ENCODE results near the gene HCST. TPM values are rescaled to one million over a fixed set of nuclear protein-coding genes. Genes with fewer than 3 reads are reported as not detected.

Gene HCST
- polyA plus RNA-seq, 3 donors from 2014 or later = 1,885 to 2,801 (median 2,654) TPM

DNA sequence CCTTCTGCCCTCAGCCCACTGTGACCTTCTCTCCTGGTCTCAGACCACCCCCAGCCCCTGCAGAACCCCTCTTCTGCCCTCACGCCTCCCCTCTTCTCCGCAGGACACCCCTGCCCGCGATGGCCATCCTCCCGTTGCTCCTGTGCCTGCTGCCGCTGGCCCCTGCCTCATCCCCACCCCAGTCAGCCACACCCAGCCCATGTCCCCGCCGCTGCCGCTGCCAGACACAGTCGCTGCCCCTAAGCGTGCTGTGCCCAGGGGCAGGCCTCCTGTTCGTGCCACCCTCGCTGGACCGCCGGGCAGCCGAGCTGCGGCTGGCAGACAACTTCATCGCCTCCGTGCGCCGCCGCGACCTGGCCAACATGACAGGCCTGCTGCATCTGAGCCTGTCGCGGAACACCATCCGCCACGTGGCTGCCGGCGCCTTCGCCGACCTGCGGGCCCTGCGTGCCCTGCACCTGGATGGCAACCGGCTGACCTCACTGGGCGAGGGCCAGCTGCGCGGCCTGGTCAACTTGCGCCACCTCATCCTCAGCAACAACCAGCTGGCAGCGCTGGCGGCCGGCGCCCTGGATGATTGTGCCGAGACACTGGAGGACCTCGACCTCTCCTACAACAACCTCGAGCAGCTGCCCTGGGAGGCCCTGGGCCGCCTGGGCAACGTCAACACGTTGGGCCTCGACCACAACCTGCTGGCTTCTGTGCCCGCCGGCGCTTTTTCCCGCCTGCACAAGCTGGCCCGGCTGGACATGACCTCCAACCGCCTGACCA is 37.2 kb downstream of the HCST start:
- Mint-ChIP-seq H3K4me3 (peak overlapping the region in 1 of 5 donors; percentile 24), H3K27me3 (ENCODE audit: low read depth in 3 of 3) (peaks cover 3 to 13% (median 5%) of the 10 kb centered on the region in 3 donors)
- DNase-seq = no peak

DNA sequence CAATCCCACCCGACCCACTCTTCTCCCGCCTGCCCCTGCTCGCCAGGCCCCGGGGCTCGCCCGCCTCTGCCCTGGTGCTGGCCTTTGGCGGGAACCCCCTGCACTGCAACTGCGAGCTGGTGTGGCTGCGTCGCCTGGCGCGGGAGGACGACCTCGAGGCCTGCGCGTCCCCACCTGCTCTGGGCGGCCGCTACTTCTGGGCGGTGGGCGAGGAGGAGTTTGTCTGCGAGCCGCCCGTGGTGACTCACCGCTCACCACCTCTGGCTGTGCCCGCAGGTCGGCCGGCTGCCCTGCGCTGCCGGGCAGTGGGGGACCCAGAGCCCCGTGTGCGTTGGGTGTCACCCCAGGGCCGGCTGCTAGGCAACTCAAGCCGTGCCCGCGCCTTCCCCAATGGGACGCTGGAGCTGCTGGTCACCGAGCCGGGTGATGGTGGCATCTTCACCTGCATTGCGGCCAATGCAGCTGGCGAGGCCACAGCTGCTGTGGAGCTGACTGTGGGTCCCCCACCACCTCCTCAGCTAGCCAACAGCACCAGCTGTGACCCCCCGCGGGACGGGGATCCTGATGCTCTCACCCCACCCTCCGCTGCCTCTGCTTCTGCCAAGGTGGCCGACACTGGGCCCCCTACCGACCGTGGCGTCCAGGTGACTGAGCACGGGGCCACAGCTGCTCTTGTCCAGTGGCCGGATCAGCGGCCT is 37.9 kb downstream of the HCST start:
- H3K36me3 Mint-ChIP-seq = peaks cover 0 to 8% (median 7%) of the 10 kb centered on the region in 3 donors
- no peak for DNase-seq
- H3K27ac Mint-ChIP-seq = no peak overlapping the region
- H3K27me3 Mint-ChIP-seq (ENCODE audit: low read depth in 3 of 3) = peaks cover 3 to 13% (median 5%) of the 10 kb centered on the region in 3 donors
- H3K9me3 Mint-ChIP-seq = no peaks in the 10 kb centered on the region
- no peak overlapping the region for H3K4me3 Mint-ChIP-seq
- H3K4me1 Mint-ChIP-seq = peaks cover 23% of the 10 kb centered on the region in 2 donors

More for the DNA sequence above, 37.2 kb downstream of the HCST start:
- peaks cover 0 to 8% (median 7%) of the 10 kb centered on the region in 3 donors for H3K36me3 Mint-ChIP-seq
- H3K4me1 Mint-ChIP-seq = peaks cover 23% of the 10 kb centered on the region in 2 donors
- no peak overlapping the region for H3K27ac Mint-ChIP-seq
- no peaks in the 10 kb centered on the region for H3K9me3 Mint-ChIP-seq

DNA sequence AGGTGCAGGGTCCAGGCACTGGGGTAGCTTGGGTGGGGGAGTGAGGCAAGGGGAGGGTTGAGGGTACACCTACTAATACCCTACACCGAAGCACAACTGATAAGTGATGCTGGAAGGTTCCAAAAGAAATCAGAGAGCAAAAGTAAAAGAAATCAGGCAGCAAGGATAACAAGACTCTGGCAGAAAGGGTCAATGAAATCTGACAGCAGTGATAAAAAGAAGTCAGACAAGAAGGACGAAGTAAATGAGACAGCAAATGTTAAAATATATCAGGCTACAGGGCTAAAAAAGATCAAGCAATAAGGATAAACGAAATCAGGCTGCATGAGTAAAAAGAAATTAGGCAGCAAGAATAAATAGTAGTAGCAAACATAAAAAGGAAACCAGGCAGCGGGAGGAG is 38.5 kb downstream of the HCST start:
- Mint-ChIP-seq H3K4me3 (no peak overlapping the region), H3K27ac (peak overlapping the region in 1 of 6 donors; percentile 20), H3K9me3 (no peaks in the 10 kb centered on the region), H3K36me3 (peaks cover 0 to 8% (median 7%) of the 10 kb centered on the region in 3 donors), H3K4me1 (peaks cover 21% of the 10 kb centered on the region in 2 donors), H3K27me3 (ENCODE audit: low read depth in 3 of 3) (peaks cover 3 to 13% (median 7%) of the 10 kb centered on the region in 3 donors)
- DNase-seq = no peak

DNA sequence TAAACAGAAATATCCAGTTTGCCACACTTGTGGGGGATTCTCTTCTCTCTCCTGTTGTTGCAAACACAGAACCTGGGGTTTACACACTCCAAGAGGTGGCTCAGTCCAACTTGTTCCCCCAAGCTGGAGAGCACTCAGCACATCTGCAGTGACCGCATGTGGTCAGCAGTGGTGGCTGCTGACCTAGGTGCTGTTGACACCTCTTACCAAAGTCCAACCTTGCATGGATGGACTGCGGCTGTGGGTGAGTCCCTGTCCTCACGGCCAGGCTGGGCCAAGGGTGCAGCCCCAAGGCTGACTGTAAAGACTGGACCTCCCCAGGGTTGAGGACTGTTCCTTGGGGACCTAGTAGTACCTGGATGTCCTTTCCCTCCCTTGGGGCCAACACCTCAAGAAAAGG is 39.9 kb downstream of the HCST start:
- DNase-seq = no peak
- H3K9me3 Mint-ChIP-seq = no peaks in the 10 kb centered on the region
- H3K4me3 Mint-ChIP-seq = no peak overlapping the region
- H3K36me3 Mint-ChIP-seq = peaks cover 0 to 8% (median 7%) of the 10 kb centered on the region in 3 donors
- no peak overlapping the region for H3K27ac Mint-ChIP-seq
- peaks cover 17% of the 10 kb centered on the region in 2 donors for H3K4me1 Mint-ChIP-seq
- peaks cover 1 to 11% (median 8%) of the 10 kb centered on the region in 3 donors for H3K27me3 Mint-ChIP-seq (ENCODE audit: low read depth in 3 of 3)

DNA sequence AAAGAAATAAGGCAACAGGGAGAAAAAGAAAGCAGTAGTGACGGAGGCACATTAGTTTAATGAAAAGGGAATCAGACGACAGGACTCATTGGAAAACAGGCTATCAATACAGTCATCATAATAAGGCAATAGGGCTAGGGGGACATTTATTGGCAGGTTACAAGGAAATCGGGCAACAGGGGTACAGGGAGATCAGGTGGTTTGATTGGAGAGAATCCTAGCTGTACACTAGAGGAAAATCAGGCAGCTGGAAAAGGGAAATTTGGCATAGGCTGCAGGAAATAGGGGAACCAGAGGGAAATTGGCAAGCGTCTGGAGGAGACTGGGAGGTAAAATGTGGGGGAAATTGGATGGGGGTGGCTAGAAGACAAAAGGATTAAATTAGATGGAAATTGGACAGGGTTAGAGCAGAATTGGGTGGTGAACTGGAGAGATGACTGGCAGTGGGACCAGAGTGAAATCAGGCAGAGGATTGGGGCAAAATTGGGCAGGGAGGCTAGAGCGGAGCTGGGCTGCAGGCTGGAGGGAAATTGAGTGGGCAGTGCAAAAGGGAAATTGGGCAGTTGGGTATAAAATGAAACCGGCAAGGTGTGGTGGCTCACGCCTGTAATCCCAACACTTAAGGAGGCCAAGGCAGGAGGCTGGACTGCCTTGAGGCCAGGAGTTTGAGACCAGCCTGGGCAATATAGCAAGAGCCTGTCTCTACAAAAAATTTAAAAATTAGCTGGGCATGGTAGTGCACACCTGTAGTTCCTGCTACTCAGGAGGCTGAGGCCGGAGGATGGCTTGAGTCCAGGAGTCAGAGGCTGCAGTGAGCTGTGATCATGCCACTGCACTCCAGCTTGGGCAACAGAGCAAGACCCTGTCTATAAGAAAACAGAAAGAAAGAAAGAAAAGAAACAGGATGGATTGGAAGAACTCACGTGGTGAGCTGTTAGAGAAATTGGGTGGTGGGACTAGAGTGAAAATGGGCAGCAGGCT is 41.3 kb downstream of the HCST start:
- peaks cover 9 to 11% of the 10 kb centered on the region in 2 donors for H3K4me1 Mint-ChIP-seq
- no peaks in the 10 kb centered on the region for H3K9me3 Mint-ChIP-seq
- peak overlapping the region in 1 of 6 donors; percentile 17 for H3K27ac Mint-ChIP-seq
- H3K27me3 Mint-ChIP-seq (ENCODE audit: low read depth in 3 of 3) = peaks cover 1 to 12% (median 11%) of the 10 kb centered on the region in 3 donors
- no peak for DNase-seq
- no peaks in the 10 kb centered on the region for H3K36me3 Mint-ChIP-seq
- H3K4me3 Mint-ChIP-seq = no peak overlapping the region

DNA sequence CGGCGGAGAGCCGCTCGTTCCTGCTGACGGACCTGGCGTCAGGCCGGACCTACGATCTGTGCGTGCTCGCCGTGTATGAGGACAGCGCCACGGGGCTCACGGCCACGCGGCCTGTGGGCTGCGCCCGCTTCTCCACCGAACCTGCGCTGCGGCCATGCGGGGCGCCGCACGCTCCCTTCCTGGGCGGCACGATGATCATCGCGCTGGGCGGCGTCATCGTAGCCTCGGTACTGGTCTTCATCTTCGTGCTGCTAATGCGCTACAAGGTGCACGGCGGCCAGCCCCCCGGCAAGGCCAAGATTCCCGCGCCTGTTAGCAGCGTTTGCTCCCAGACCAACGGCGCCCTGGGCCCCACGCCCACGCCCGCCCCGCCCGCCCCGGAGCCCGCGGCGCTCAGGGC is 42.2 kb downstream of the HCST start:
- Mint-ChIP-seq H3K4me3 (no peak overlapping the region), H3K4me1 (peaks cover 6 to 8% of the 10 kb centered on the region in 2 donors), H3K9me3 (no peaks in the 10 kb centered on the region), H3K27me3 (ENCODE audit: low read depth in 3 of 3) (peaks cover 1 to 17% (median 9%) of the 10 kb centered on the region in 3 donors), H3K27ac (no peak overlapping the region), H3K36me3 (no peaks in the 10 kb centered on the region)
- no peak for DNase-seq

DNA sequence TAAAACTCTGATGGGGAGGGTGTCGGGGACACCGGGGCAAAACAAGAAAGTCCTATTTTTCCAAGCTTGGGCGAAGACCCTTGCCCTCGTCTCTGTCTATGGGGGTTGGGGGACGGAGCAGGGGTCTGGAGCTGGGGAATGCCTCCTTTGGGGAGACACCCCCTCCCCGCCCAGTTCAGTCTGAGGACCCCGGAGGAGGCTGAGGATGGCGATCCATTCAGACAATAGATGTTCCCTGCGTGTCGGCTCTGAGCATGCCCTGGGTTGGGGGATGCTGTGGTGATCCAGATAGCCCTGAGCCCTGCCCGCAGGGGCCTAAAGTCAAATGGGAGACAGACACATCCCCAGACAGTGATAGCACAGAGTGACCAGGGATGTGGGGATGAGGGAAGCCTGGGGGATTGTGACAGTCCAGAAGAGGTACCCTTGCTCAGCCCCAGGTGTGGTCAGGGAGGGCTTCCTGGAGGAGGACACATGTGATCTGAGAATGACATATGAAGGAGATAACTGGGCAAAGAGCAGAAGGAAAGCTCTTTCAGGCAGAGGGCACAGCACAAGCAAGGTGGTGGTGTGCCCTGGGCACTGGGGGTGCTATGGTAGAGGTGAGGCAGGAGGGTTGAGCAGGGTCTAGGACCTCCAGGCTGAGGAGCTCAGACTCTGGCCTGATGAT is 42.9 kb downstream of the HCST start:
- Mint-ChIP-seq H3K27me3 (ENCODE audit: low read depth in 3 of 3) (peaks cover 1 to 17% (median 9%) of the 10 kb centered on the region in 3 donors), H3K4me1 (peaks cover 6 to 9% of the 10 kb centered on the region in 2 donors), H3K9me3 (no peaks in the 10 kb centered on the region), H3K27ac (no peak overlapping the region), H3K36me3 (no peaks in the 10 kb centered on the region), H3K4me3 (no peak overlapping the region)
- no peak for DNase-seq

DNA sequence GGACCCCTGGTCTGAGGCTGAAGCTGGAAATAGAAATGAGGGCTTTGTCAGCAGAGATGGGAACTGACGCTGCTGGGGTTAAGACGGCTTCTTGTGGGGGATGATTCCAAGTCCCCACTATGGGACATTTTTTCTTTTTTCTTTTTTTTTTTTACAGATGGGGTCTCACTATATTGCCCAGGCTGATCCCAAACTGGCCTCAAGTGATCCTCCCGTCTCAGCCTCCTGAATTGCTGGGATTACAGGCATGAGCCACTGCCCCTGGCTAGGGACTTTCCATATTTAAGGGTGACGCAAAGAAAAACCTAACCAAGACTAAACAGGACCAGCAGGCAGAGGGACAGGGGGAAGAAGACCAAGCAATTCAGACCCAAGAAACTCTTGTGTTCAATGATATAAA is 43.9 kb downstream of the HCST start:
- no peaks in the 10 kb centered on the region for H3K36me3 Mint-ChIP-seq
- no peaks in the 10 kb centered on the region for H3K9me3 Mint-ChIP-seq
- peak overlapping the region in 1 of 6 donors; percentile 18 for H3K27ac Mint-ChIP-seq
- DNase-seq = no peak
- no peak overlapping the region for H3K4me3 Mint-ChIP-seq
- peaks cover under 1 to 17% (median 9%) of the 10 kb centered on the region in 3 donors for H3K27me3 Mint-ChIP-seq (ENCODE audit: low read depth in 3 of 3)
- peaks cover 6 to 13% of the 10 kb centered on the region in 2 donors for H3K4me1 Mint-ChIP-seq

DNA sequence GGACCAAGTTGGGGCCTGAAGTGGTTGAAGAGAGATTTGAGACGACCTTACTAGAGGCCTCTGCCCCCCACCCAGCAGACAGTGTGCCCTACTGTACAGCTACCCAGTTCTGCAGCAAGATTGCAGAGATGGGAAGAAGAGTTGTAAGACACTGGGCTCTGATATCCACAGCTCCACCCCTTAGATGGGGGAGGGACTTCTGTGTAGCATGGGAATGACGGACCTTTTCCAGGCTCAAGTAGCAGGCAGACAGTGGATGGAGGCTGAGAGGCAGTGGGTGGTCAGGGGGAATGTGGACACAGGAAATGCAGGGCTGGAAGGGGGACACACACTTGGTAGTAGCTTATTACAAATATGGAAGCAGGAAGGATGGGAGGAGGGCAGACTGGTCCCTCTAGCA is 46.8 kb downstream of the HCST start:
- H3K4me1 Mint-ChIP-seq = peaks cover 30 to 36% of the 10 kb centered on the region in 2 donors
- no peak overlapping the region for H3K4me3 Mint-ChIP-seq
- no peaks in the 10 kb centered on the region for H3K9me3 Mint-ChIP-seq
- H3K36me3 Mint-ChIP-seq = no peaks in the 10 kb centered on the region
- H3K27ac Mint-ChIP-seq = peak overlapping the region in 3 of 6 donors; percentile 48 to 81 (median 71)
- H3K27me3 Mint-ChIP-seq (ENCODE audit: low read depth in 3 of 3) = peaks cover 0 to 18% (median 11%) of the 10 kb centered on the region in 3 donors
- no peak for DNase-seq

Other genes starting within 250 kb of the HCST start
- gene UPK1A, start 236.0 kb upstream of the HCST start, polyA plus RNA-seq = not detected
- gene ZBTB32, start 198.0 kb upstream of the HCST start, polyA plus RNA-seq = not detected
- 1 to 10 TPM in 1 of 3 donors, under 1 TPM in 1, not detected in 1; 0.30 to 1.8 TPM for gene KMT2B, start 184.5 kb upstream of the HCST start, polyA plus RNA-seq
- gene IGFLR1, start 160.1 kb upstream of the HCST start, polyA plus RNA-seq = 100 to 1,000 TPM in 2 of 3 donors, 10 to 100 TPM in 1; 94.6 to 116 (median 109) TPM
- 10 to 100 TPM; 11.8 to 21.4 (median 15.8) TPM for gene U2AF1L4, start 157.1 kb upstream of the HCST start, polyA plus RNA-seq
- gene PSENEN, start 156.9 kb upstream of the HCST start, polyA plus RNA-seq = 100 to 1,000 TPM; 127 to 149 (median 129) TPM
- gene LIN37, start 154.0 kb upstream of the HCST start, polyA plus RNA-seq = 10 to 100 TPM in 2 of 3 donors, 1 to 10 TPM in 1; 9.7 to 15.2 (median 12.6) TPM
- gene HSPB6, start 145.5 kb upstream of the HCST start, polyA plus RNA-seq = not detected
- gene PROSER3, start 144.4 kb upstream of the HCST start, polyA plus RNA-seq = 1 to 10 TPM; 1.2 to 7.8 (median 2.2) TPM
- under 1 TPM in 1 of 3 donors, not detected in 2; 0.37 TPM for gene ARHGAP33, start 127.0 kb upstream of the HCST start, polyA plus RNA-seq
- not detected for gene PRODH2, start 89.7 kb upstream of the HCST start, polyA plus RNA-seq
- gene NPHS1, start 50.0 kb upstream of the HCST start, polyA plus RNA-seq = not detected
- under 1 TPM in 1 of 3 donors, not detected in 2; 0.19 TPM for gene KIRREL2, start 45.6 kb upstream of the HCST start, polyA plus RNA-seq
- under 1 TPM in 1 of 3 donors, not detected in 2; 0.72 TPM for gene APLP1, start 34.0 kb upstream of the HCST start, polyA plus RNA-seq
- 1 to 10 TPM; 2.7 to 8.0 (median 2.9) TPM for gene NFKBID, start 2.0 kb upstream of the HCST start, polyA plus RNA-seq
- gene TYROBP, start 5.8 kb downstream of the HCST start, polyA plus RNA-seq = 1,000 to 10,000 TPM; 2,771 to 3,312 (median 2,871) TPM
- under 1 TPM; 0.17 to 0.62 (median 0.32) TPM for gene LRFN3, start 33.8 kb downstream of the HCST start, polyA plus RNA-seq
- gene SDHAF1, start 92.7 kb downstream of the HCST start, polyA plus RNA-seq = 10 to 100 TPM; 44.7 to 51.0 (median 48.3) TPM
- gene SYNE4, start 106.3 kb downstream of the HCST start, polyA plus RNA-seq = not detected
- gene ALKBH6, start 111.7 kb downstream of the HCST start, polyA plus RNA-seq = 10 to 100 TPM; 27.2 to 34.6 (median 30.0) TPM
- gene CLIP3, start 130.3 kb downstream of the HCST start, polyA plus RNA-seq = under 1 TPM in 2 of 3 donors, not detected in 1; 0.07 to 0.55 TPM
- gene THAP8, start 151.8 kb downstream of the HCST start, polyA plus RNA-seq = 10 to 100 TPM in 2 of 3 donors, 1 to 10 TPM in 1; 3.2 to 10.7 (median 10.1) TPM
- gene WDR62, start 152.4 kb downstream of the HCST start, polyA plus RNA-seq = under 1 TPM in 2 of 3 donors, not detected in 1; 0.12 to 0.77 TPM
- gene OVOL3, start 208.6 kb downstream of the HCST start, polyA plus RNA-seq = not detected
- 100 to 1,000 TPM; 102 to 136 (median 127) TPM for gene POLR2I, start 212.3 kb downstream of the HCST start, polyA plus RNA-seq
- 100 to 1,000 TPM; 341 to 445 (median 385) TPM for gene TBCB, start 212.9 kb downstream of the HCST start, polyA plus RNA-seq
- 100 to 1,000 TPM; 176 to 253 (median 225) TPM for gene CAPNS1, start 237.5 kb downstream of the HCST start, polyA plus RNA-seq
- gene COX7A1, start 249.9 kb downstream of the HCST start, polyA plus RNA-seq = not detected

All from immature natural killer cell (primary cell).